A549 (cell line): ENCODE measurements around the gene PLA2G2D. TPM values are rescaled to one million over a fixed set of nuclear protein-coding genes. Genes with fewer than 3 reads are reported as not detected.

Experiments
- ATAC-seq, 2 experiments: fragments of 200-7000 bp in 1 of 2; fragments of >200 bp in 1 of 2; cut with Nextera tagmentation in 1 of 2; cut with Tn5 transposase in 1 of 2; 3 replicates each; pipeline versions ENCODE4 v1.8.0 to v1.9.1; 2018 to 2020; ENCODE audit warnings: mild to moderate bottlenecking in 1 of 2, moderate library complexity in 1 of 2
- CTCF ChIA-PET: fragments of 300-600 bp; sonication (Branson Sonifier 250); formaldehyde crosslinking; extraction: SDS; loops from one replicate; lab custom pipeline; 2021; ENCODE audit warnings: antibody characterized with exemption, inconsistent platforms; lab: Yijun Ruan, JAX
- POLR2A ChIA-PET: fragments of 350-600 bp; formaldehyde crosslinking; extraction: SDS; loops from one replicate; lab custom pipeline; 2021; ENCODE audit warnings: antibody characterized with exemption, inconsistent platforms; lab: Yijun Ruan, JAX
- DNase-seq, 2 experiments: peaks; one replicate each; pipeline versions ENCODE4 v3.0.0 to v3.0.0-alpha.2; 2011 to 2016; ENCODE audit warnings: low read depth in 1 of 2, low spot score in 1 of 2
- FAIRE-seq: peaks from 2 replicates; lab custom pipeline; 2011; peaks lifted over from hg19 to GRCh38; lab: Jason Lieb, UNC
- H3K27ac ChIP-seq, 2 experiments: fragments of >200 bp; sonication (Bioruptor Twin); formaldehyde crosslinking; 3 replicates each; pipeline ENCODE4 v1.5.1; 2016 to 2017
- H3K4me1 ChIP-seq: fragments of >200 bp; sonication (Bioruptor Twin); formaldehyde crosslinking; 3 replicates; pipeline ENCODE4 v1.6.1; 2016
- H3K4me2 ChIP-seq: fragments of >200 bp; sonication (Bioruptor Twin); formaldehyde crosslinking; 3 replicates; pipeline ENCODE4 v1.6.1; 2016
- H3K4me3 ChIP-seq: fragments of >200 bp; sonication (Bioruptor Twin); formaldehyde crosslinking; 3 replicates; pipeline ENCODE4 v1.5.1; 2016
- H3K9me3 ChIP-seq: fragments of >200 bp; sonication (Bioruptor Twin); formaldehyde crosslinking; 3 replicates; pipeline ENCODE4 v1.6.1; 2016
- BHLHE40 ChIP-seq: IDR thresholded peaks from 2 replicates; pipeline ENCODE4 v1.6.1; 2012; ENCODE audit warnings: low read depth, low read length, inconsistent platforms
- CBX2 ChIP-seq: fragments of 200-600 bp; sonication (generic); IDR thresholded peaks from 2 replicates; pipeline ENCODE4 v1.6.1; 2016; ENCODE audit warnings: low read depth, mild to moderate bottlenecking, borderline replicate concordance
- CEBPB ChIP-seq, 2 experiments: fragments of >200 bp in 1 of 2; sonication (Bioruptor Twin) in 1 of 2; formaldehyde crosslinking in 1 of 2; IDR thresholded peaks; 2 replicates each; pipeline ENCODE4 v1.6.1; 2012 to 2016
- CHD2 ChIP-seq: fragments of 150-350 bp; IDR thresholded peaks from 2 replicates; pipeline ENCODE4 v1.6.1; 2014; ENCODE audit warnings: low read length; ENCODE audit not compliant: partially characterized antibody
- CHD4 ChIP-seq: fragments of 200-600 bp; sonication (generic); IDR thresholded peaks from 2 replicates; pipeline ENCODE4 v1.6.1; 2016; ENCODE audit warnings: antibody characterized with exemption, mild to moderate bottlenecking, borderline replicate concordance
- EHF ChIP-seq: fragments of 250-450 bp; sonication (Bioruptor Pico); IDR thresholded peaks from 2 replicates; pipeline ENCODE4 v1.5.0; 2020; ENCODE audit warnings: mild to moderate bottlenecking
- ESRRA ChIP-seq: fragments of 150-350 bp; IDR thresholded peaks from 2 replicates; pipeline ENCODE4 v1.6.1; 2014; ENCODE audit warnings: mild to moderate bottlenecking, low read length, borderline replicate concordance
- FOXS1 ChIP-seq: fragments of 250-450 bp; sonication (Bioruptor Pico); IDR thresholded peaks from 2 replicates; pipeline ENCODE4 v1.5.0; 2020; ENCODE audit warnings: mild to moderate bottlenecking, moderate library complexity
- GATA3 ChIP-seq: IDR thresholded peaks from 2 replicates; pipeline ENCODE4 v1.6.1; 2012; ENCODE audit warnings: borderline replicate concordance
- HOXB5 ChIP-seq: fragments of 250-450 bp; sonication (Bioruptor Pico); IDR thresholded peaks from 2 replicates; pipeline ENCODE4 v1.5.0; 2020; ENCODE audit warnings: mild to moderate bottlenecking, moderate library complexity
- POLR2AphosphoS2 ChIP-seq: conservative IDR thresholded peaks from 2 replicates; pipeline ENCODE4 v1.6.1; 2012; ENCODE audit warnings: low read length, improper control_type of control experiment, inconsistent platforms
- RAD21 ChIP-seq, 2 experiments: fragments of >200 bp in 1 of 2; sonication (Bioruptor Twin) in 1 of 2; formaldehyde crosslinking in 1 of 2; IDR thresholded peaks in 1 of 2; conservative IDR thresholded peaks in 1 of 2; 2 replicates in 1 of 2; 3 replicates in 1 of 2; pipeline ENCODE4 v1.6.1; 2012 to 2018; ENCODE audit warnings: inconsistent platforms in 1 of 2
- SMC3 ChIP-seq: fragments of >200 bp; sonication (Bioruptor Twin); formaldehyde crosslinking; IDR thresholded peaks from 3 replicates; pipeline ENCODE4 v1.6.1; 2018; ENCODE audit warnings: inconsistent platforms
- WGBS: methylation state at CpG from one replicate; pipeline ENCODE4 v1.1.6; 2017; ENCODE audit errors: missing lambda C conversion rate; 5-methylcytosine and 5-hydroxymethylcytosine counted together
- polyA plus RNA-seq, 4 experiments: library from polyadenylated mRNA; depleted of rRNA in 3 of 4; stranded (reverse); fragments of >200 nt; fragmentation: RNase III in 1 of 4; extraction: RNeasy Plus Mini Kit Qiagen cat#74134 plus additional on column Dnase treatment in 1 of 4; gene quantifications; 2 replicates in 3 of 4; 3 replicates in 1 of 4; pipeline ENCODE4 v1.2.3, GENCODE V29; 2011 to 2017
- TF ChIP-seq, protein P1 (sequence below): fragments of 250-450 bp; sonication (Bioruptor Pico); IDR thresholded peaks from 2 replicates; pipeline ENCODE4 v1.5.0; 2021; ENCODE audit warnings: mild to moderate bottlenecking, moderate library complexity, borderline replicate concordance
- TF ChIP-seq, protein P2 (sequence below): fragments of >200 bp; sonication (Bioruptor Twin); formaldehyde crosslinking; IDR thresholded peaks from 2 replicates; pipeline ENCODE4 v1.6.1; 2016
- TF ChIP-seq, protein P3 (sequence below): IDR thresholded peaks from 2 replicates; pipeline ENCODE4 v1.6.1; 2012
- TF ChIP-seq, protein P4 (sequence below): fragments of >200 bp; sonication (Bioruptor Twin); formaldehyde crosslinking; IDR thresholded peaks from 3 replicates; pipeline ENCODE4 v1.6.1; 2016
- TF ChIP-seq, protein P5 (sequence below): fragments of >200 bp; sonication (Bioruptor Twin); formaldehyde crosslinking; IDR thresholded peaks from 3 replicates; pipeline ENCODE4 v1.5.1; 2016
- TF ChIP-seq, protein P6 (sequence below): IDR thresholded peaks from 2 replicates; pipeline ENCODE4 v1.6.1; 2012

Gene PLA2G2D
- polyA plus RNA-seq, 2 of the 4 experiments (the other 2 are of a cell fraction), result not detected

DNA sequence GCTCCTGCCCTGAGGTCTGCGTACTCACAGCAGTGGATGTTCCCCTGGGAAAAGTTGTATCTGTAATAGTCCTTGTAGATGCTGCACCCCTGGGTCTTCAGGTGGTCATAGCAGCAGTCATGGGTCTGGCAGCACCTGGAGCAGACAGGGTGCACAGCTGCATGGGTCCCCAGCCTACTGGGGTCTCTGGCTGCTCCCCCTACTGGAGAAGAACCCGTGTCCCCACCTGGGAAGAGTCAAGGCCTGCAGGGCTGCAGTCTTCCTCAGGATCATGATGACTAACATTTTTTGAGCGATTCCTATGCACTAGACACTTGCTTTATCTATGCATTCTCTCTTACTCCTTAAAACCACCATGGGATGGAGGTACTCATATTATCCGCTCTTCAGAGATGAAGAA, 3.9 kb downstream of the PLA2G2D start:
- WGBS, result 70% methylated on average over 3 of the region's 4 CpGs

DNA sequence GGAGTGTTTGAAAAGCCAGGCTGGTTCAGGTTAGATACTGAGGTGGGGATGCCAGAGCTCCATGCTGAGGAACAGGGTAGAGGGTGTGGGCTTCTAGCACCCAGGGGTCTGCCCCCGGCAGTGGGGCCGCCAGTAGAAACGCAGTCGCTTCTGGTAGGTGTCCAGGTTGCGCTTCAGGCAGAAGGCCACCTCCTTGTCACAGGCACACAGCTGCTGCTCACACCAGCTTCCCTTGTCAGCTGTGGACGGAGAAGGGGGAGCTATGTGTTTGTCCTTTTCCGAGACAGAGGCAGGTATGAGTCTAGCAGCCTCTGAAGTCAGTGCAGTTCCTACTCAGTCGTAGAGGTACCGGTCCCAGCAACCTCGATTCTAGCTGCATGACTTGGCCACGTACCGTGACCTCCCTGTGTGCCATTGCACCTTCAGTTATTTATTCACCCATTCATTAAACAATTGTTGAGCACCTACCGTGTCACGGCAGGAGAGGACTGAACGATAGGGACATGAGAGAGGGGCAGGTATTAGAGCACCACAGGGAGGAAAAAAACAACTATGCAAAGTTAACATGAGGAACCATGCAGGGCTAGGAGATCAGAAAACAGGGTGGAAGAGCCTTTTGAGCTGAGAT, 5.2 kb downstream of the PLA2G2D start:
- TF ChIP-seq GATA3 (no peak), SMC3 (no peak), FOXS1 (no peak), CEBPB (IDR thresholded peaks at IDR 0.05) (no peak), CBX2 (no peak), ESRRA (no peak), RAD21 (conservative IDR thresholded peaks at IDR 0.05 in 1 of 2, IDR thresholded peaks at IDR 0.05 in 1 of 2) (no peak), CHD2 (no peak), HOXB5 (CRISPR knock-in tag) (no peak), BHLHE40 (no peak), EHF (CRISPR knock-in tag) (no peak)
- TF ChIP-seq, protein P1, sequence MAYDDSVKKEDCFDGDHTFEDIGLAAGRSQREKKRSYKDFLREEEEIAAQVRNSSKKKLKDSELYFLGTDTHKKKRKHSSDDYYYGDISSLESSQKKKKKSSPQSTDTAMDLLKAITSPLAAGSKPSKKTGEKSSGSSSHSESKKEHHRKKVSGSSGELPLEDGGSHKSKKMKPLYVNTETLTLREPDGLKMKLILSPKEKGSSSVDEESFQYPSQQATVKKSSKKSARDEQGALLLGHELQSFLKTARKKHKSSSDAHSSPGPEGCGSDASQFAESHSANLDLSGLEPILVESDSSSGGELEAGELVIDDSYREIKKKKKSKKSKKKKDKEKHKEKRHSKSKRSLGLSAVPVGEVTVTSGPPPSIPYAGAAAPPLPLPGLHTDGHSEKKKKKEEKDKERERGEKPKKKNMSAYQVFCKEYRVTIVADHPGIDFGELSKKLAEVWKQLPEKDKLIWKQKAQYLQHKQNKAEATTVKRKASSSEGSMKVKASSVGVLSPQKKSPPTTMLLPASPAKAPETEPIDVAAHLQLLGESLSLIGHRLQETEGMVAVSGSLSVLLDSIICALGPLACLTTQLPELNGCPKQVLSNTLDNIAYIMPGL (CRISPR knock-in tag), result no peak
- TF ChIP-seq, protein P2, sequence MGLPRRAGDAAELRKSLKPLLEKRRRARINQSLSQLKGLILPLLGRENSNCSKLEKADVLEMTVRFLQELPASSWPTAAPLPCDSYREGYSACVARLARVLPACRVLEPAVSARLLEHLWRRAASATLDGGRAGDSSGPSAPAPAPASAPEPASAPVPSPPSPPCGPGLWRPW, result no peak
- TF ChIP-seq, protein P3, sequence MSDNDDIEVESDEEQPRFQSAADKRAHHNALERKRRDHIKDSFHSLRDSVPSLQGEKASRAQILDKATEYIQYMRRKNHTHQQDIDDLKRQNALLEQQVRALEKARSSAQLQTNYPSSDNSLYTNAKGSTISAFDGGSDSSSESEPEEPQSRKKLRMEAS, result no peak
- TF ChIP-seq, protein P4, sequence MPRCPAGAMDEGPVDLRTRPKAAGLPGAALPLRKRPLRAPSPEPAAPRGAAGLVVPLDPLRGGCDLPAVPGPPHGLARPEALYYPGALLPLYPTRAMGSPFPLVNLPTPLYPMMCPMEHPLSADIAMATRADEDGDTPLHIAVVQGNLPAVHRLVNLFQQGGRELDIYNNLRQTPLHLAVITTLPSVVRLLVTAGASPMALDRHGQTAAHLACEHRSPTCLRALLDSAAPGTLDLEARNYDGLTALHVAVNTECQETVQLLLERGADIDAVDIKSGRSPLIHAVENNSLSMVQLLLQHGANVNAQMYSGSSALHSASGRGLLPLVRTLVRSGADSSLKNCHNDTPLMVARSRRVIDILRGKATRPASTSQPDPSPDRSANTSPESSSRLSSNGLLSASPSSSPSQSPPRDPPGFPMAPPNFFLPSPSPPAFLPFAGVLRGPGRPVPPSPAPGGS, result no peak
- Histone ChIP-seq H3K9me3 (no peaks in the 10 kb centered on the region), H3K27ac (no peak overlapping the region), H3K4me2 (no peak overlapping the region), H3K4me1 (no peaks in the 10 kb centered on the region), H3K4me3 (no peak overlapping the region)
- ATAC-seq, result no peak
- 52% methylated on average over 11 of the region's 15 CpGs for WGBS
- ChIA-PET CTCF (interaction anchor here (1.0 to 2.0 kb wide), 6 partner anchors 12 to 48 kb away, joined by 3 to 8 read pairs (median 4); no protein-coding TSS in a partner anchor), POLR2A (no interaction called here)
- DNase-seq, result no peak
- no peak for FAIRE-seq

More for the DNA sequence above, 3.9 kb downstream of the PLA2G2D start:
- Histone ChIP-seq H3K27ac (no peak overlapping the region), H3K9me3 (no peaks in the 10 kb centered on the region), H3K4me1 (no peaks in the 10 kb centered on the region), H3K4me2 (no peak overlapping the region), H3K4me3 (no peak overlapping the region)
- POLR2A ChIA-PET, result no interaction called here
- no peak for FAIRE-seq
- TF ChIP-seq, protein P5, sequence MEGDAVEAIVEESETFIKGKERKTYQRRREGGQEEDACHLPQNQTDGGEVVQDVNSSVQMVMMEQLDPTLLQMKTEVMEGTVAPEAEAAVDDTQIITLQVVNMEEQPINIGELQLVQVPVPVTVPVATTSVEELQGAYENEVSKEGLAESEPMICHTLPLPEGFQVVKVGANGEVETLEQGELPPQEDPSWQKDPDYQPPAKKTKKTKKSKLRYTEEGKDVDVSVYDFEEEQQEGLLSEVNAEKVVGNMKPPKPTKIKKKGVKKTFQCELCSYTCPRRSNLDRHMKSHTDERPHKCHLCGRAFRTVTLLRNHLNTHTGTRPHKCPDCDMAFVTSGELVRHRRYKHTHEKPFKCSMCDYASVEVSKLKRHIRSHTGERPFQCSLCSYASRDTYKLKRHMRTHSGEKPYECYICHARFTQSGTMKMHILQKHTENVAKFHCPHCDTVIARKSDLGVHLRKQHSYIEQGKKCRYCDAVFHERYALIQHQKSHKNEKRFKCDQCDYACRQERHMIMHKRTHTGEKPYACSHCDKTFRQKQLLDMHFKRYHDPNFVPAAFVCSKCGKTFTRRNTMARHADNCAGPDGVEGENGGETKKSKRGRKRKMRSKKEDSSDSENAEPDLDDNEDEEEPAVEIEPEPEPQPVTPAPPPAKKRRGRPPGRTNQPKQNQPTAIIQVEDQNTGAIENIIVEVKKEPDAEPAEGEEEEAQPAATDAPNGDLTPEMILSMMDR, result no peak
- TF ChIP-seq POLR2AphosphoS2 (no peak), CHD4 (no peak)
- TF ChIP-seq, protein P6, sequence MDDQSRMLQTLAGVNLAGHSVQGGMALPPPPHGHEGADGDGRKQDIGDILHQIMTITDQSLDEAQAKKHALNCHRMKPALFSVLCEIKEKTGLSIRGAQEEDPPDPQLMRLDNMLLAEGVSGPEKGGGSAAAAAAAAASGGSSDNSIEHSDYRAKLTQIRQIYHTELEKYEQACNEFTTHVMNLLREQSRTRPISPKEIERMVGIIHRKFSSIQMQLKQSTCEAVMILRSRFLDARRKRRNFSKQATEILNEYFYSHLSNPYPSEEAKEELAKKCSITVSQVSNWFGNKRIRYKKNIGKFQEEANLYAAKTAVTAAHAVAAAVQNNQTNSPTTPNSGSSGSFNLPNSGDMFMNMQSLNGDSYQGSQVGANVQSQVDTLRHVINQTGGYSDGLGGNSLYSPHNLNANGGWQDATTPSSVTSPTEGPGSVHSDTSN, result no peak
- CTCF ChIA-PET, result interaction anchor here (1.0 to 1.8 kb wide), 3 partner anchors 12 to 15 kb away, joined by 3 to 6 read pairs (median 4); no protein-coding TSS in a partner anchor
- ATAC-seq, result no peak
- DNase-seq, result no peak
